Measurements from ENCODE around the gene CADPS. TPM values are rescaled to one million over a fixed set of nuclear protein-coding genes. Genes with fewer than 3 reads are reported as not detected.

The CADPS gene
- total and polyA plus RNA-seq, 9 of the 15 experiments (the other 6 are each of a cell fraction or from before 2014, with no cell fraction given) = not detected

DNA sequence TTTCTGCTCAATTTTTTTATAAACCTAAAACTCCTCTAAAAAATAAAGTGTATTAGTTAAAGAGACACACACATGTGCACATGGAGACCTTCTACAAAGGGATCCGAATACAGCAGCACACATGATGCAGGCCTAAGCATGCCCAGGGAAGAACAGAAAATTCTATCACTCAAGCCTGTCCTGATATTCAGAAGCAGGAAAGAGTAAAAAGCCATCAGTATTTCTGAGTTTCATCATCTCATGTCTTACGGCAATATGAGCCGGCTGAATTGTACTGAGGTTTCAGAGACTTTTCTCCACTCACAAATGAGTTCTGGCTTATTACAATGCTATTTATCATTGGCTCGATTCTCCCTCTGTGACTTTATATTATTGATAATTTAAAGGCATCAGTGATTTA lies 97.5 kb downstream of the CADPS start:
- in situ Hi-C loops (cut with MboI) = no loop called here
- 6% methylated on average over 4 of the region's 4 CpGs for WGBS (ENCODE audit: insufficient coverage, low coverage, missing lambda C conversion rate)
- POLR2A ChIA-PET = no interaction called here
- TF ChIP-seq ZNF384 (IDR thresholded peaks at IDR 0.05; ENCODE audit: low read depth, low read length) (no peak), JUNB (CRISPR knock-in tag; conservative IDR thresholded peaks at IDR 0.05) (no peak), KAT2B (IDR thresholded peaks at IDR 0.05; ENCODE audit: low read depth, low read length) (no peak), MAFF (IDR thresholded peaks at IDR 0.05; ENCODE audit: low read length) (no peak), ZNF24 (IDR thresholded peaks at IDR 0.05) (no peak), TBP (optimal IDR thresholded peaks at IDR 0.05; ENCODE audit: low read depth, low read length) (no peak), ZSCAN32 (CRISPR knock-in tag; IDR thresholded peaks at IDR 0.05) (no peak), ADNP (tag; IDR thresholded peaks at IDR 0.05) (no peak), ZNF586 (CRISPR knock-in tag; conservative IDR thresholded peaks at IDR 0.05) (no peak), ZNF766 (CRISPR knock-in tag; conservative IDR thresholded peaks at IDR 0.05) (no peak), DIDO1 (tag; IDR thresholded peaks at IDR 0.05; ENCODE audit: low read depth) (no peak), ZKSCAN8 (CRISPR knock-in tag; IDR thresholded peaks at IDR 0.05) (no peak)
- TF ChIP-seq, protein P1, sequence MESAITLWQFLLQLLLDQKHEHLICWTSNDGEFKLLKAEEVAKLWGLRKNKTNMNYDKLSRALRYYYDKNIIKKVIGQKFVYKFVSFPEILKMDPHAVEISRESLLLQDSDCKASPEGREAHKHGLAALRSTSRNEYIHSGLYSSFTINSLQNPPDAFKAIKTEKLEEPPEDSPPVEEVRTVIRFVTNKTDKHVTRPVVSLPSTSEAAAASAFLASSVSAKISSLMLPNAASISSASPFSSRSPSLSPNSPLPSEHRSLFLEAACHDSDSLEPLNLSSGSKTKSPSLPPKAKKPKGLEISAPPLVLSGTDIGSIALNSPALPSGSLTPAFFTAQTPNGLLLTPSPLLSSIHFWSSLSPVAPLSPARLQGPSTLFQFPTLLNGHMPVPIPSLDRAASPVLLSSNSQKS (CRISPR knock-in tag; IDR thresholded peaks at IDR 0.05) = no peak
- TF ChIP-seq, protein P2, sequence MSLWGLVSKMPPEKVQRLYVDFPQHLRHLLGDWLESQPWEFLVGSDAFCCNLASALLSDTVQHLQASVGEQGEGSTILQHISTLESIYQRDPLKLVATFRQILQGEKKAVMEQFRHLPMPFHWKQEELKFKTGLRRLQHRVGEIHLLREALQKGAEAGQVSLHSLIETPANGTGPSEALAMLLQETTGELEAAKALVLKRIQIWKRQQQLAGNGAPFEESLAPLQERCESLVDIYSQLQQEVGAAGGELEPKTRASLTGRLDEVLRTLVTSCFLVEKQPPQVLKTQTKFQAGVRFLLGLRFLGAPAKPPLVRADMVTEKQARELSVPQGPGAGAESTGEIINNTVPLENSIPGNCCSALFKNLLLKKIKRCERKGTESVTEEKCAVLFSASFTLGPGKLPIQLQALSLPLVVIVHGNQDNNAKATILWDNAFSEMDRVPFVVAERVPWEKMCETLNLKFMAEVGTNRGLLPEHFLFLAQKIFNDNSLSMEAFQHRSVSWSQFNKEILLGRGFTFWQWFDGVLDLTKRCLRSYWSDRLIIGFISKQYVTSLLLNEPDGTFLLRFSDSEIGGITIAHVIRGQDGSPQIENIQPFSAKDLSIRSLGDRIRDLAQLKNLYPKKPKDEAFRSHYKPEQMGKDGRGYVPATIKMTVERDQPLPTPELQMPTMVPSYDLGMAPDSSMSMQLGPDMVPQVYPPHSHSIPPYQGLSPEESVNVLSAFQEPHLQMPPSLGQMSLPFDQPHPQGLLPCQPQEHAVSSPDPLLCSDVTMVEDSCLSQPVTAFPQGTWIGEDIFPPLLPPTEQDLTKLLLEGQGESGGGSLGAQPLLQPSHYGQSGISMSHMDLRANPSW (CRISPR knock-in tag; IDR thresholded peaks at IDR 0.05) = no peak
- TF ChIP-seq, protein P3, sequence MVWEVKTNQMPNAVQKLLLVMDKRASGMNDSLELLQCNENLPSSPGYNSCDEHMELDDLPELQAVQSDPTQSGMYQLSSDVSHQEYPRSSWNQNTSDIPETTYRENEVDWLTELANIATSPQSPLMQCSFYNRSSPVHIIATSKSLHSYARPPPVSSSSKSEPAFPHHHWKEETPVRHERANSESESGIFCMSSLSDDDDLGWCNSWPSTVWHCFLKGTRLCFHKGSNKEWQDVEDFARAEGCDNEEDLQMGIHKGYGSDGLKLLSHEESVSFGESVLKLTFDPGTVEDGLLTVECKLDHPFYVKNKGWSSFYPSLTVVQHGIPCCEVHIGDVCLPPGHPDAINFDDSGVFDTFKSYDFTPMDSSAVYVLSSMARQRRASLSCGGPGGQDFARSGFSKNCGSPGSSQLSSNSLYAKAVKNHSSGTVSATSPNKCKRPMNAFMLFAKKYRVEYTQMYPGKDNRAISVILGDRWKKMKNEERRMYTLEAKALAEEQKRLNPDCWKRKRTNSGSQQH (CRISPR knock-in tag; IDR thresholded peaks at IDR 0.05) = no peak
- TF ChIP-seq, protein P4, sequence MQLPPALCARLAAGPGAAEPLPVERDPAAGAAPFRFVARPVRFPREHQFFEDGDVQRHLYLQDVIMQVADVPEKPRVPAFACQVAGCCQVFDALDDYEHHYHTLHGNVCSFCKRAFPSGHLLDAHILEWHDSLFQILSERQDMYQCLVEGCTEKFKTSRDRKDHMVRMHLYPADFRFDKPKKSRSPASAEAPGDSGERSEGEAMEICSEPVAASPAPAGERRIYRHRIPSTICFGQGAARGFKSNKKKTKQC (CRISPR knock-in tag; IDR thresholded peaks at IDR 0.05) = no peak
- TF ChIP-seq, protein P5, sequence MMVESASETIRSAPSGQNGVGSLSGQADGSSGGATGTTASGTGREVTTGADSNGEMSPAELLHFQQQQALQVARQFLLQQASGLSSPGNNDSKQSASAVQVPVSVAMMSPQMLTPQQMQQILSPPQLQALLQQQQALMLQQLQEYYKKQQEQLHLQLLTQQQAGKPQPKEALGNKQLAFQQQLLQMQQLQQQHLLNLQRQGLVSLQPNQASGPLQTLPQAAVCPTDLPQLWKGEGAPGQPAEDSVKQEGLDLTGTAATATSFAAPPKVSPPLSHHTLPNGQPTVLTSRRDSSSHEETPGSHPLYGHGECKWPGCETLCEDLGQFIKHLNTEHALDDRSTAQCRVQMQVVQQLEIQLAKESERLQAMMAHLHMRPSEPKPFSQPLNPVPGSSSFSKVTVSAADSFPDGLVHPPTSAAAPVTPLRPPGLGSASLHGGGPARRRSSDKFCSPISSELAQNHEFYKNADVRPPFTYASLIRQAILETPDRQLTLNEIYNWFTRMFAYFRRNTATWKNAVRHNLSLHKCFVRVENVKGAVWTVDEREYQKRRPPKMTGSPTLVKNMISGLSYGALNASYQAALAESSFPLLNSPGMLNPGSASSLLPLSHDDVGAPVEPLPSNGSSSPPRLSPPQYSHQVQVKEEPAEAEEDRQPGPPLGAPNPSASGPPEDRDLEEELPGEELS (CRISPR knock-in tag; IDR thresholded peaks at IDR 0.05; ENCODE audit: borderline replicate concordance) = no peak

More for the DNA sequence above, 97.5 kb downstream of the CADPS start:
- intact Hi-C loops (cut with micrococcal nuclease) = no loop called here
- no TSS peak for BruUV-seq (replicated peaks)
- H3K4me1 ChIP-seq (replicated peaks in 1 of 2; ENCODE audit: control insufficient read depth in 2 of 2, insufficient read depth in 2 of 2, low read length in 2 of 2) = no peaks in the 10 kb centered on the region
- CTCF ChIA-PET (ENCODE audit: low intra/inter-chr PET ratio) = no interaction called here
- FAIRE-seq (no peak), DNase-seq (ENCODE audit: extremely low read depth in 1 of 4, low spot score in 3 of 4) (no peak), ATAC-seq (no peak)
- no peaks in the 10 kb centered on the region for H3K9me1 ChIP-seq (ENCODE audit: control insufficient read depth, insufficient read depth, low read length)
- no peaks in the 10 kb centered on the region for H4K20me1 ChIP-seq (replicated peaks; ENCODE audit: control insufficient read depth, insufficient read depth, low read length)
- H3K9ac ChIP-seq (ENCODE audit: insufficient read depth in 1 of 2, low read depth in 2 of 2, low read length in 2 of 2) = no peak overlapping the region
- H3K79me2 ChIP-seq (ENCODE audit: control insufficient read depth, insufficient read depth, low read length) = no peaks in the 10 kb centered on the region
- no peaks in the 10 kb centered on the region for H3K27me3 ChIP-seq (ENCODE audit: control insufficient read depth in 2 of 2, insufficient read depth in 2 of 2, low read length in 2 of 2)
- H3K36me3 ChIP-seq (ENCODE audit: control insufficient read depth, insufficient read depth, low read length) = no peaks in the 10 kb centered on the region
- no peaks in the 10 kb centered on the region for H3K9me3 ChIP-seq (replicated peaks; ENCODE audit: control insufficient read depth, insufficient read depth, low read depth, low read length)
- no peak overlapping the region for H2AFZ ChIP-seq (ENCODE audit: low read depth, low read length)
- no peak overlapping the region for H3K4me3 ChIP-seq
- H3K27ac ChIP-seq (ENCODE audit: extremely low read depth, low read depth, low read length) = no peak overlapping the region
- no peak overlapping the region for H3K4me2 ChIP-seq (ENCODE audit: insufficient read depth, low read length)

Data from K562 (cell line).